Posterior vena cava (tissue), 2 donors: ENCODE measurements around the gene TBC1D22A. TPM values are rescaled to one million over a fixed set of nuclear protein-coding genes. Genes with fewer than 3 reads are reported as not detected.

Experiments used
- DNase-seq: peaks from one replicate; pipeline ENCODE4 v3.0.0-alpha.2; 2020; ENCODE audit warnings: low spot score
- intact Hi-C, 2 donors: fragments of 100-400 bp; cut with DNase I; formaldehyde crosslinking; loops; one replicate each; pipeline versions ENCODE4 v1.14.1 to v1.14.2; 2022 to 2023
- total RNA-seq, 2 donors: library from RNA; stranded (reverse); fragmentation: NEBNext Ultra II Directional; extraction: Animal tissue kit (Norgen Biotek cat#: 25700); gene quantifications; one replicate each; pipeline ENCODE4 v1.2.1, GENCODE V29; 2021
- donor health status: DM: yes; HTN: yes; CAD: no.
- donor health status: DM: yes; HTN: yes; CAD: no.

TBC1D22A gene
- total RNA-seq, 2 donors from 2014 or later: 19.3 to 21.7 TPM

DNA sequence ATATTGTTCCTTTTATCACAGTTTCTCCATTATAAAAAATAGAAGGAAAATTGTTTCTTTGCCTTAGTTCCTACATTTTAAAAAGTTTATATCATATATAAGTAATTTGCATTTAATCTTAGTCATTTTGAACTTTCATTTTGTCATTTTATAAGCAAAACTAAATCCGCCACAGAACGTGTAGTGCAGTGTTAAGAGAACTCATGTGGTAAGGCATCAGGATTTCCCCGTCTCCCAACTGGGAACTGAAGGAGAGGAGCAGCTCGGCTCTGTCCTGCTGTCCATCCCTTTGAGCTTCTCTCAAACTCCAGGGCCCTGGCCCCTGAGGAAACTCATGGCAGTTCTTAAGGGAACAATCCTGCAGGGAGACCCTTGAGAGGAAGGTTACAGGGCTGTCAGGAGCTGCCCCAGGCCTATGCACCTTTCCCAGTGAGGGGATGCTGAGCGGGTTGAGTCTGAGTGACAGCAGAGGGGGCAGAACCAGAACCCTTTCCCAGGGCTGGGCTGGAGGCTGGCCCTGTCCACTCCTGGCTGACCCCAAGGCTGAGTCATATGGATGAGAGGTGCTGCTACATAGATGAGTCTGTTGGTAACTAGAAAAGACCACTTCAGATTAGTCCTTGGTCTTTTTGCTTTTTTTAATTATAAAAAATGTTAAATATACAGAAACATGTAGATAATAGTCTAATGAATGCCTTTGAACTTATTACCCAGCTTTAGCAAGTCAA, 333.1 kb downstream of the TBC1D22A start:
- intact Hi-C loops: no loop called here
- DNase-seq: no peak

DNA sequence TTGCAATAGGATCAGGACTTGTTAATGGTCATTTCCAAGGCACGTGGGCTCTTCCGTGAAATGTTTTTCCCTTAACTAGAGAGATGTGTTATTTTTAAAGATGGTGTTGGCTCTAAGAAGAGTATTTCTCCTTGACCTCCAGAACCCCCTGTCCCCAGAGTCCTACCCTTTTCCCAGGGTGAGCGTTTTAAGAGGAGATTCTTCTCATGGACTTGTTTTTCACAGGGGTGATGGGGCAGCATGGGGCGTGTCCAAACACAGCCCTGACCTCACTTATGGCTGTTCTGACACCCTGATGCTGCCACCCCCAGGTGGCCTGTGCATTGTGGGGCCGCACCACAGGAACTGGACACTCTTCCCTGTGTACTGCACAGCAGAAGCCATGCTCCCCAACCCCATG, 335.7 kb downstream of the TBC1D22A start:
- intact Hi-C loops: no loop called here
- no peak for DNase-seq

DNA sequence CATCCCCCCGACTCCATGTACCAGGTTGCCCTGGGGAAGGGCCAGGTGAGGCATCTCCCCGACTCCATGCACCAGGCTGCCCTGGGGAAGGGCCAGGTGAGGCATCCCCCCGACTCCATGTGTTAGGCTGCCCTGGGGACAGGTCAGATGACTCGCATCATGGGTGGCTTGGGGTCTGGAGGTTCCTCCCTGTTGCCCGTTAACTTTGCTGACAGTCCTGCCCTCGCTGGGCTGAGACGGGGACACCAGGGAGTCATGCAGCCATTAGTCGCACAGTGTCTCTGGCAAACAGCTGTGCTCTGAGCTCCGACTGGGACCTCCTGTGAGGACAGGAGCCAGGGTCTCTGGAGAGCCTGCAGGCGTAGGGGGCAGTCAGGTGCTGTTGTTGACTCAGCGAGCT, 336.1 kb downstream of the TBC1D22A start:
- intact Hi-C loops: no loop called here
- DNase-seq: no peak

DNA sequence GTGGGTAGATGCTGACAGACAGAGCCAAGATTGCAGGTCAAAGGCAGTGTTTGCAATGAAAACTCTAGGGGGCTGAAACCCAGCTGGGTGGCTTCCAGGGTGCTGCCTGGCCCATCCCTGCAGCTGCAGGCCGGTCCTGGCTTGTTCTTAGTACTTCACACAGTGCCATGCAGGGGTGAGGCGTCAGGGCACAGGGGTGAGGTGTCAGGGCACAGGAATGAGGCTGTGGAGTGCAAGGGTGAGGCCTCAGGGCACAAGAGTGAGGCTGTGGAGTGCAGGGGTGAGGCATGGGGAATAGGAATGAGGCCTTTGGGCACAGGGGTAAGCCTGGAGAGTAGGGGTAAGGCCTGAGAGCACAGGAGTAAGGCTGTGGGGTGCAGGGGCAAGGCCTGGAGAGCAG, 337.6 kb downstream of the TBC1D22A start:
- no peak for DNase-seq
- intact Hi-C loops: no loop called here

DNA sequence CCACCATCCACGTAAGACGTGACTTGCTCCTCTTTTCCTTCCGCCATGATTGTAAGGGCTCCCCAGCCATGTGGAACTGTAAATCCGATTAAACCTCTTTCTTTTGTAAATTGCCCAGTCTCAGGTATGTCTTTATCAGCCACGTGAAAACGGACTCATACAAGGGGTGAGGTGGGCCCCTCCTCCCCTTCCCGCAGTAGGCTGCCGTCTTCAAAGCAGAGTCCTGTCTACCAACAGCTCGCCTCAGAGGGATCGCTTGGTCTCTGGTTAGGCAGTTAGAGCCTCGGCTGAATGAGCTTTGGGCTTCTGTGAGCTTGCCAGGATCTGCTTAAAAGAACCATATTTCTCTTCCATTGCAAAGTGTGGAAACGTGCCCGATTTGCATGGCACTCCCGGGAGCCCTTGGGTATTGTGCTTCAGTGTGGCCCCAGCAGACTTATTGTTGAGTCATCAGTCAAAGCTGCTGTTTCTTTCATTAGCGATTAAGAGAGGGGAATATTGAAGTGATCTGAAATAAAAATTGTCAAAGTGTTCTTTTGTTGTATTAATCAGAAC, 338.3 kb downstream of the TBC1D22A start:
- intact Hi-C loops: no loop called here
- no peak for DNase-seq

DNA sequence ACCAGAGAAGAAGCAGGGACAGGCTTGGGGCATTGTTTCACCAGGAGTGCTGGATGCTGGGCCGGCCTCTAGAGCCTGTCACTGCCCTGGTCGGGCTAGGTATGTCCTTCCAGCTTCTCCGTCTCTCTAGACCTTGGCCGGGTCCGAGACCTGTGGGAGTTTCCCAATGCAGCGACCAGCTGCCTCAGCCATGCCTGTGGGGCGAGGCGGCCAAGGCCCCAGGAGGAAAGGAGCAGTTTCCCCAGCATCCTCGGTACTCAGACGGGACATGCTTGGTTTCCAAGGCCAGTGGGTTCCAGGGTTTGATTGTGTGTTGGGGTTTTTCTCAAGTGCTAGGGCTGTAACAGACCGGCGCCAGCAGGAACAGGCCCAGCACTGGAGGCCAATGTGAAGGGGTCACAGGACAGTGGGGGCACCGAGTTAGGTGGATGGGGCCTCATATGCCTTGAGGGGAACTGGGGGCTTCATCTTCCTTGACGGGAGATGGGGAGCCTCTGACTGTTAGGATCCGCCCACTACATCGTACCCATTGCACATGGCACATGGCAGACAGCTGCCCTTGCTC, 339.0 kb downstream of the TBC1D22A start:
- no peak for DNase-seq
- intact Hi-C loops: no loop called here

DNA sequence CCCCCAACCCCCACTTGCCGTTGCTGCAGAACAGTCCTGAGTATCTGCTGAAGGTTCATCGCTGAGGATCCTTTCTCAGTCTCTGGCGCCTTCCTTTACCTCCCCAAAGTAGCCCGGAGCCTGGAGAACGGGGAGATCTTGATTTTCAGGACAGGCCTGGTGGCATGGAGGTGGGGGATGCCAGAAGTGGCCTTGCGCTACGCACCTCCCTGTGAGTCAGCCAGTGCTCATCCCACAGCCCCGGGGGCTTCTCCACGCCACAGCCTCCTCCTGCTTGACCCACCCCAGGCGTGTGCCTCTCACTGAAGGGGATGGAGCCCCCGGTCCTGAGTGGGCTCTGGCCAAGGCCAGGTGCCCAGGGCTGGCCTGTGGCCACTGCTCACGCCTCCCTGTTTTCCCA, 339.6 kb downstream of the TBC1D22A start:
- DNase-seq: no peak
- intact Hi-C loops: no loop called here

DNA sequence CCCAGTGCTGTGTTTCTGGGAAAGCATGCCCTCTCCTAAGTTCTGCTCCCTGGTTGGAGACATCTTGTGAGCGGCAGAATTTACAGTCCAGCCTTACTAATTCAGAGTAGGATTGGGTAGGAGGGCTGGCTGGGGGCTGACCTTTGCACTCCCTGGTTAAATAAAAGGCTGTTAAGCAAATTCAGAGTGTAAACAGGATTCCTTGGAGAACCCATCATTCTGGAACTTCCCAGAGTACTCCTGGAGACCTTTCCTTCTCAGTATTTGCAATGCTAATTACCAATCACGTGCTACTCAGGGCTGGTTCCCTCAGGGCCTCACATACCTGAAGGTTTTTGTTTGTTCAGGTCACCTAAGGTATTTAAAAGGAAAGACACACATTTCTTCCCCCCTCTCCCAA, 340.2 kb downstream of the TBC1D22A start:
- intact Hi-C loops: no loop called here
- no peak for DNase-seq

DNA sequence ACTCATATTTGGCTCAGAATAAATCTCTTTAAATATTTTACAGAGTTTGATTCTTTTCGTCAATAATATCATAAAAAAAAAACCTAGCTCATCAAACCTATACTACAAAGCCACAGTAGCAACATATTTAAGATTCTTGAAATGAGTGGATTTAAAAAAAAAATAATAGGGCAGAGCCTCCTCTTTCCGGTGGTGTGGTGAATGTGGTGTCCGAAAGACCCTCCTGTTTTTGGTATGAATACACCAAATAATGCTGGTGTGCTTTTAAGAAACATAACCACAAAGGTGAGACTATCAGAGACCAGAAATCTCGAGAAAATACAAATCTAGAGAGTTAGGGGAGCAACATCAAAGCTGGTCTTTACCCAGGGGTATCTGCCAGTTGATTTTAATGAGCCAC, 342.6 kb downstream of the TBC1D22A start:
- DNase-seq: no peak
- intact Hi-C loops: no loop called here

DNA sequence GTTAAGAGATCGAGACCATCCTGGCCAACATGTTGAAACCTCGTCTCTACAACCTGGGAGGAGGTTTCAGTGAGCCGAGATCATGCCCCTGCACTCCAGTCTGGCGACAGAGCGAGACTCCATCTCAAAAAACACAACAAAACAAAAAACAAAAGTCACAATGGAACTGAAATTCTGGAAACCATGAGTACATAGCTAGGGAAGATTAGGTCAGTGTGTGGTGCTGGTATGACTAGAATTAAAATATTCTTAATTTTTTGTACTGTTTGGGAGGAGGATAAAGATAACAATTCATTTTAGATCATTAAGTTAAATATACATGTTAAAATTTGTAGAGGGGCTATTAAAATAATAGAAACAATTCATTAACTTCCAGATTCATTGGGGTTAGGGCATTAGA, 344.4 kb downstream of the TBC1D22A start:
- intact Hi-C loops: no loop called here
- no peak for DNase-seq

DNA sequence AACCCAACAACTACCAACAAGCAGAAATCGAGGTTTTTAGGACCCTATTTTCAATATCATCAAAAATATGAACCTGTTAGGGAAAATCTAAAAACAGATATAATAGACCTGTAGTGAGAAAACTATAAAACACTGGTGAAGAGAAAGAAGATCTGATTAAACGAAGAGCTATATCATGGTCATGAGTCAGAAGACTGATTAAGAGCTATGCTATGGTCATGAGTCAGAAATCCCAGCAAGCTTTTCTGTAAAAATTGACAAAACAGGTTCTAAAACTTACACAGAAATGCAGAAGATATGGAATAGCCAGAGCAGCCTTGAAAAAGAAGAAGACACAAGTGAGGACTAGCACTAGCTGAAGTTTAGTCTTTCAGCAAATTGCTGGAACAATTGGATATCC, 345.0 kb downstream of the TBC1D22A start:
- intact Hi-C loops: no loop called here
- no peak for DNase-seq

DNA sequence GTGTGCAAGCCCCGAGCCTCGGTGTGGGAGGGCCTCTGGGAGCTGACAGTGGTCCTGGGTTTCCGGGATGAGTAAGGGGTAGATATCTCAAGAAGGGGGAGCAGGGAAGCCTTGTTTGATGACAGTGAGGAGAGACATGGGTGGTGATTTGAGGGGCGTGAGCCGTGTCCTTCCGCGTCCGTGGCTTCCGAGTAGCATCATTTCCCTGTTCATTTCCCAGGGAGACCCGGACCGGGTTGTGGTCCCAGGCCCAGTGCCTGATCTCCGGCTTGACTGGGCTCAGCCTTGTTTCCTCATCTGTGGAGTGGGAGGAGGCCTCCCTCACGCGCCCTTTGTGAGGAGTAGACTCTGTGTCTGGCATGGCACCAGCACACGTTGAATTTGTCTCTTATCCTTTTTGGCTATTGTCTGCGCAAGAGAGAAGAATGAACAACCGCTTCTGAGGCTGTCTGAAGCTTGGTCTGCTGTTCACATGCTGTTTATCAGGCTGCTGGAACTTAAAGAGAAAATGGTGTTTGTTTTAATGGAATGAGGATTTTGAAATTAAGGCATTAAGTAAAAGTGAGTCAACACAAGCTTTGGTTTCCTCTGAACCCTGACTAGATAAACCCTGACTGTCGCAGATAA, 348.5 kb downstream of the TBC1D22A start:
- intact Hi-C loops: no loop called here
- DNase-seq: no peak

DNA sequence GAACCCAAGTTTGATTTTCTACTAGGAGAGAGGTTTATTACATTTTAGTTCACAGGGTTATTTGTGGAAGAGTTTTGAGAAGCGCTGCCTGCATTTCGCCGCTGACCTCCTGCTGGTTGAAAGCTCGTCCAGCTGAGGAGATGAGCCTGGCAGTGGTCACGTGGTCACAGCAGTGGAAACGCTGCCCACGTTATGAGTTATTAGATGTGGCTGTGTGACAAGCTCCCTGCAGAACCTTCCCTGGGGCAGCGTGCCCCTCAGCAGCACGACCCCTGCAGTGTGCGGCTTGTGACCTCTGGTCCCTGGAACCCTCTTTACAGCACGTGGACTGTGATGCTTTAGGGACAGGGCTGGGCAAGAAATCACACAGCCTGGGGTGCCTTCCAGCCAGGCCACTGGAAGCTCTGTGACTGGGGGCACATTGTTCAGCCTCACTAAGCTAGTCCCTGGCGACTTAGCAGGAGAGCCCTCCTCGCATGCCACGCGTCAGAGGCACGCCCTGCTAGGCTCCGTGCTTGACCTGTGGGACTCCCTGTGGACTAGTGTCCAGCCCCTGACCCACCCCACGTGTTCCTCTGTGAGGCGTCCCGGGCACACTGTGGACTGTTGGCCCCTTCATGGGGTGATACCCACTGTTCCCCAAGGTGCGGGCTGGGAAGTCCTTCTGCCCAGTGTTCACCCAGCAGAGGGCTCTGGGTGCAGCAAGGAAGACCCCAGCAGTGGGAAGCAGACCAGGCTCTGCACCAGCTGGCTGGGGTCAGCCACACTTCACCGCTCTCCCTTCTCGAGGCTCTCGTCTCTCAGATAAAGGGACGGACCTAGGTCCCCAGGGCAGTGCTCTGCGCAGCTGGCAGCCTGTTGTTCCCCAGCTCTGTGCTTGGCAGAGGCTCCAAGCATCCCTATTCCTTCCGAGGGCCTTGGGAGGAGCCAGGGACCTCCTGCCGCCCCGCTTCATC, 349.5 kb downstream of the TBC1D22A start:
- DNase-seq: no peak
- intact Hi-C loops: no loop called here

DNA sequence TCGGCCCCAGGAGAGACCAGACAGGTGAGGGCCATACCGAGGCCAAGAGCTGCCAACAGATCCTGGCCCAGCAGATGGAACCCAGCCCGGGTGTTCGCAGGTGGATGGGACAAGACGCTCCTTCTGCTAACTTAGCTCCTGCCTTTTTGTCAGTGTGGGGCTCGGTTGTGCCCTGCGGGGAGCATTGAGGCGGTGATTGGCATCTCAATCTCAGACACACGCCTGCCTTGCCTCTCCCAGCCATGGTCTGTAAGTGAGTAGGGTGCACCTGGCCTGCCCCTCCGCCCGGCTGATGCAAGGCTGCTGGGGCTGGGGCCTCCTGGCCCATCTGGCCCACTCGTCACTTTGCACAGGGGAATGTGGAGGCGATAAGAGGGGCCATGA, 350.1 kb downstream of the TBC1D22A start:
- intact Hi-C loops: no loop called here
- DNase-seq: no peak

DNA sequence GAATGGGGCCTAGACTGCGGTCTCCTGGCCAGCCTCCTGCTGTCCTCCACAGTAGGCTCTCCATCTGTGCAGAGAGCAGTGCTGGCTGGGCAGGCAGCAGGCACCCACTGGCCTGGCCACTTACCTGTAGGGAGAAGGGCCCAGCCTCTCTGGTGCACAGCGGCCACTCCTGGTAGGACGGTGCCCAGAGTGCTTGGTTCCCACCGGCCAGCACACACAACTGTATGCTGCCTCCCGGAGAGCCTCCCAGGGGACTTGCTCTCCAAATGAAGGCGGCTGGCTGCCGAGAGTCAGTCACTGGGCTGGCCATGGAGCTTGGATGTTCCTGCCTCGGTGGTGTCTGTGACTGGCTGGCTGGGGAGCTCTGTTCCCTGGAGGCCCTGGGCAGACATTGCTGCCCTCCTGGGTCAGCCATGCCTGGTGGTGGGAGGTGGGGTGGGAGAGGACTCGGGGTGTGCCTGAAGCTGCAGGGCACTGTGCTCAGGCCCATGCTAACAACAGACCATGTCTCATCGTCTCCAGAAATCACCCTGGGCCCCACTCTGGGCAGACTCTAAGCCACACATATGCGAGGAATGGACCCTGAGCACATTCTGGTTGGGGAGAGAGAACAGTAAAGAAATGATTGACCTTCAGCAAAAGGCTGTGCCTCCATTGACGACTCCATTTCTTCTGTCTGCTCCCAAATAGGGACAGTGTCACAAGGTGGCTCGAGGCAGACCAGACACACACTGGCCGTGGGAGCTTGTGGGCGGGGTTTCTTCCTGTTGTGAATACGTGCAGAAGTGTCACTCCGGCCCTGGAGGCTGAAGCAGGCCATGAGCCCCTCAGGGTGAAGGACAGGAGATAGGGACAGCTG, 350.8 kb downstream of the TBC1D22A start:
- no peak for DNase-seq
- intact Hi-C loops: no loop called here

DNA sequence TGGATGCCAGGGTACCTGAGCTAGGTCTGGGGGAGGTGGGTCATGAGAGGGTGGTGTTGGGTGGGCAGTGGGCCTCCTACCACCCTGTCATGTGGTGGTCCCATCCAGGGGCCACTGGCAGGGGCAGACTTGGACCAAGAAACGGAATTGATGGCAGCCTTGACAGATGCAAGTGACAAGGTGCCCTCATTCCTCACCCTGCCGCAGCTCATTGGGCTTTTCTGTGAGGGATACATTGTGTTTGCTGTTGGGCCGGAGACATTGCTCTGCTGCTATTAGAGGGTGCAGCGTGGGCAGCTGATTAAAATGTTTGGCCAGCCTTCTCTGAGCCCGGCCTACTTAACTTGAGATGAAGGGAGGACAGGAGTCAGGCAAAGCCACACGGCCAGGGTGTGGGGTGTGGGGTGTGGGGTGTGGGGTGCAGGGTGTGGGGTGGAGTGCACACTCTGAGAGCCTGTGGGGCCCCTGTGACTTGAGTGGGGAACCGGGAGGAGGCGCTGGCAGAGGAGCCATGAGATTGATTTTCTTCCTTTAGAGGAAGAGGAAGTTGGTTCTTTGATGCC, 351.5 kb downstream of the TBC1D22A start:
- DNase-seq: no peak
- intact Hi-C loops: no loop called here

DNA sequence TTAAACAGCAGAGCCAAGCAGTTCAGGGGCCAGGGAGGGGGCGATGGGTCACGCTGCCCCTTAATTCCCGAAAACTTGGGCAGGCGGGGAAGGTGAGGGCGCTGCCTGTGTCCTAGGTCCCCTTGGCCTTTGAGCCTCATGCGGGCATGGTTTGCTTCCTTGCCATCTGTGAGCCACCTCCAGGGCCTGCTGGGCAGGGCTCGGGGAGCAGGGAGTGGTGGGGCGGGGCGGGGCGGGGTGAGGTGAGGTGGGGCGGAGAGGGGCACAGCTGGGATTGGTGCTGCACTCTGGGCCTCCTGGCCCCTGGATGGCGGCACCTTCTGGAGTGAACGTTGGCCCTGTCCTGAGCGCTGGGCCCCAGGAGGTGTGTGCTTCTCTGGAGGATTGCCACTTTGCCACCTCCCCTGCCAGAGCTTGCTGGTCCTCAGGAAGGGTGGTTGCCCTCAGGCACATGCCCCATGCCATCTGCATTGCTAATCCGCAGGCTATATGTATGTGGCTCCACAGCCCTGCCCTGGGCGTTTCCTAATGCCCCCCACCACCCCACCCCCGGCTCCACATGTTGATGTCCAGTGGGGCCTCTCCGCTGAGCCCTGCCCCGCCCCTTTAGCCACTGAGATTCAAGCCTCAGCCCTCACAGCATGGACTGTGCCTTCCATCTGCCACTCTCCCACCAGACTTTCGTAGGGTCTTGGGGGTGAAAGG, 352.5 kb downstream of the TBC1D22A start:
- intact Hi-C loops: no loop called here
- no peak for DNase-seq

DNA sequence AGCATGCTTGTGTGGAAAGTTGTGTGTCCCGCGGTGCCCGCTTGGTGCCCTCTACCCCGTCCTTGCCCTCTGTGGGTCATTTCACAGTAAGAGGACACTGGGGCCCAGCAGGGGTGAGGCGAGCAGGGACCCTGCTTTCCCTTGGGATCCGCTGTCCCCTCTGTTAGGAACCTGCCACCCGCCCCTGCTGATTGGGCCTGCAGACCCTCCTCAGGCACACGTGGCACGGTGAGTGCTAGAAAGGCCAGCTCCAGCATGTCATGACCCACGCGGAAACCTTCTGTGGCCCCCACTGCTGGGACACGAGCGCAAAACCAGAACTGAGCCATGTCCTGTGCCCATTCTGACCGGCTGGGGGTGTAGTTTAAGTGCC, 353.1 kb downstream of the TBC1D22A start:
- DNase-seq: no peak
- intact Hi-C loops: no loop called here
